GM11168 (cell line): Measurements from ENCODE around the gene MC5R.

Experiments used
- in situ Hi-C: fragments of 300-500 bp; cut with MboI; formaldehyde crosslinking; loops from one replicate; pipeline ENCODE4 v1.12.0; 2022; ENCODE audit warnings: low sequenced_read_pairs; ENCODE audit not compliant: unreplicated experiment

MC5R gene

GRCh38 chr18:13823707-13824395, at the start of gene MC5R:
MC5R (plus strand) TSS chr18:13824149; CDS start chr18:13825766, 1,617 bp downstream.
- in situ Hi-C loops: no loop called here

GRCh38 chr18:13775058-13775457, 48.9 kb upstream of the MC5R start:
- in situ Hi-C loops: no loop called here

- in situ Hi-C loops: no loop called here
These were observed 32.8 kb upstream of the MC5R start for GRCh38 chr18:13791181-13791580.

- in situ Hi-C loops: no loop called here
These were observed 30.1 kb upstream of the MC5R start for GRCh38 chr18:13793819-13794218.

- in situ Hi-C loops: no loop called here
These were observed 27.4 kb upstream of the MC5R start for GRCh38 chr18:13796515-13796914.

GRCh38 chr18:13797157-13797611, 26.8 kb upstream of the MC5R start:
- in situ Hi-C loops: no loop called here

GRCh38 chr18:13799396-13799795, 24.6 kb upstream of the MC5R start:
- in situ Hi-C loops: no loop called here

- in situ Hi-C loops: no loop called here
These were observed 23.3 kb upstream of the MC5R start for GRCh38 chr18:13800505-13801259.

- in situ Hi-C loops: no loop called here
These were observed 22.7 kb upstream of the MC5R start for GRCh38 chr18:13801260-13801601.

- in situ Hi-C loops: no loop called here
These were observed 19.6 kb upstream of the MC5R start for GRCh38 chr18:13804305-13804704.

GRCh38 chr18:13808294-13809042, 15.5 kb upstream of the MC5R start:
- in situ Hi-C loops: no loop called here

- in situ Hi-C loops: no loop called here
These were observed 14.9 kb upstream of the MC5R start for GRCh38 chr18:13809043-13809430.

- in situ Hi-C loops: no loop called here
These were observed 14.3 kb upstream of the MC5R start for GRCh38 chr18:13809531-13810255.

GRCh38 chr18:13810950-13811485, 12.9 kb upstream of the MC5R start:
- in situ Hi-C loops: no loop called here

- in situ Hi-C loops: no loop called here
These were observed 12.0 kb upstream of the MC5R start for GRCh38 chr18:13811993-13812392.

GRCh38 chr18:13813271-13813849, 10.6 kb upstream of the MC5R start:
- in situ Hi-C loops: no loop called here

- in situ Hi-C loops: no loop called here
These were observed 2.3 kb downstream of the MC5R start for GRCh38 chr18:13826209-13826608.

GRCh38 chr18:13831864-13832508, 8.0 kb downstream of the MC5R start:
- in situ Hi-C loops: no loop called here

GRCh38 chr18:13834496-13835015, 10.6 kb downstream of the MC5R start:
- in situ Hi-C loops: no loop called here
